ENCODE measurements around the gene IL1RAPL1.
A peak's percentile ranks its signal among the peaks of the same experiment; 100 is the strongest.

The IL1RAPL1 gene

GRCh38 chrX:29948653-29949052, 1361.4 kb downstream of the IL1RAPL1 start:
- FAIRE-seq (no peak), DNase-seq (ENCODE audit: insufficient read length, low spot score) (peak; percentile 0)
- TF ChIP-seq POLR2A (IDR thresholded peaks at IDR 0.05; ENCODE audit: low read depth, low read length), result no peak

- FAIRE-seq (no peak), DNase-seq (ENCODE audit: insufficient read length, low spot score) (no peak)
- no peak for TF ChIP-seq POLR2A (IDR thresholded peaks at IDR 0.05; ENCODE audit: low read depth, low read length)
These were observed 1364.8 kb downstream of the IL1RAPL1 start for GRCh38 chrX:29952016-29952415.

- TF ChIP-seq POLR2A (IDR thresholded peaks at IDR 0.05; ENCODE audit: low read depth, low read length), result no peak
- FAIRE-seq (no peak), DNase-seq (ENCODE audit: insufficient read length, low spot score) (no peak)
These were observed 1374.8 kb downstream of the IL1RAPL1 start for GRCh38 chrX:29962061-29962460.

- TF ChIP-seq POLR2A (IDR thresholded peaks at IDR 0.05; ENCODE audit: low read depth, low read length), result no peak
- FAIRE-seq (no peak), DNase-seq (ENCODE audit: insufficient read length, low spot score) (no peak)
These were observed 1378.4 kb downstream of the IL1RAPL1 start for GRCh38 chrX:29965634-29966033.

- TF ChIP-seq POLR2A (IDR thresholded peaks at IDR 0.05; ENCODE audit: low read depth, low read length), result no peak
- DNase-seq (ENCODE audit: insufficient read length, low spot score) (no peak), FAIRE-seq (no peak)
These were observed 1404.8 kb downstream of the IL1RAPL1 start for GRCh38 chrX:29992083-29992482.

- DNase-seq (ENCODE audit: insufficient read length, low spot score) (no peak), FAIRE-seq (no peak)
- no peak for TF ChIP-seq POLR2A (IDR thresholded peaks at IDR 0.05; ENCODE audit: low read depth, low read length)
These were observed 1418.6 kb downstream of the IL1RAPL1 start for GRCh38 chrX:30005813-30006212.

Data from H54 (cell line).